NCI-H1105 treated with DMSO at 0.1 percent for 48 hours (cell line): ENCODE data around the gene BHLHE23.
"Not testable (repeated sequence)": the region's sequence is repeated elsewhere in the genome, so short reads cannot be mapped to it uniquely, and the experiment has no call there.

Experiments used
- DNase-seq: peaks from one replicate; lab custom pipeline; 2025; lab: John Stamatoyannopoulos, UW

BHLHE23 gene

GRCh38 chr20:62960446-62961309 is 46.1 kb downstream of the BHLHE23 start:
- not testable (repeated sequence) for DNase-seq

- no peak for DNase-seq
Observed at GRCh38 chr20:62959998-62960436, 46.7 kb downstream of the BHLHE23 start.

GRCh38 chr20:62959101-62959971 is 47.4 kb downstream of the BHLHE23 start:
- DNase-seq: no peak

- DNase-seq: no peak
Observed at GRCh38 chr20:62958388-62959100, 48.2 kb downstream of the BHLHE23 start.

GRCh38 chr20:62957136-62958117 is 49.3 kb downstream of the BHLHE23 start:
- DNase-seq: no peak

GRCh38 chr20:62956387-62957135 is 50.2 kb downstream of the BHLHE23 start:
- no peak for DNase-seq
